ENCODE results near the gene PPP2R2C.

The PPP2R2C gene

DNA sequence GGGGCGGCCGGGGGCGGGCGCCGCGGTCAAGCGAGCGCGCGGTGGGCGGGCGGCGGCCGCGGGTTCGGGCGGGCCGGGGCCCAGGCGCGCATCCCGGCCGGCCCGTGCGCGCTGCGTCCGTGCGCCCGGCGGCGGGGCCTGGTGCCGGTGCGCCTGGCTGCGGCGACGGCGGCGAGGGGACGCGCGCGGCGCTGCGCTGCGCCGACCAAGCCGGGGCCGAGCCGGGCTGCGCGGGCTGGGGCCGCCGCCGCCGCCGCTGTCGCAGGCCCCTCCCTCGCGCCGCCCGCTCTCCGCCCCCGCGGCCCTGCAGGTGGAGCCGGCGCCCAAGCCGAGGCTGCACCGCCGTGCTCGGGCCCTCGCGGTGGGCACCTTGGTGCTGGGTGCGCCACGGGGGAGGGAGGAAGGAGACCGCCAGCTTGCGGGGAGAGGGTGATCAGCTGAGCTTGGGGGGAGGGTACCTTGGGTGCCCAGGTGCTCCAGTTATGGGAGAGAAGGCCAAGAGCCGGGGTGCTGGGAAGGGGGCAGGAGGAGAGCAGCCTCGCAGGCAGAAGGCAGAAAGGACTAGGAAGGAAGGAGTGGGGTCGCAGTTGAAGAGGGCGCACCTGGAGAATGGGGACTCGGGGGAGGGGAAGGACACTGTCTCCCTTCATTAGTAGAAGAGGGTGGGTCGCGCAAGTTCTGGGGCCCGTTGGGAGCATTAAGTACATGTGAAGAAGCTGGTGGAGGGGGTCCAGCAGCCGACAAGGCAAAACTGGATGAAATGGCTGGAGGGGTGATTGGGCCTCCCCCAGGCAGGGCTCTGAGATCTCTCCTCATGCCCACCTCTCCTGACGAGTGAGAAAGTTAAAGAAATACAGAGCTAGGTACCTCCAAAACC is at the start of gene PPP2R2C:
PPP2R2C (minus strand) TSS at position 228 of the 877 bp plus-strand sequence. CDS start 385 bp downstream, outside the sequence.
- no peak for DNase-seq (ENCODE audit: low spot score)

- no peak for DNase-seq (ENCODE audit: low spot score)
Measured at GRCh38 chr4:6520978-6521377, 48.6 kb upstream of the PPP2R2C start.

GRCh38 chr4:6520051-6520636 is 47.7 kb upstream of the PPP2R2C start:
- no peak for DNase-seq (ENCODE audit: low spot score)

- no peak for DNase-seq (ENCODE audit: low spot score)
Measured at GRCh38 chr4:6517171-6517570, 44.8 kb upstream of the PPP2R2C start.

DNA sequence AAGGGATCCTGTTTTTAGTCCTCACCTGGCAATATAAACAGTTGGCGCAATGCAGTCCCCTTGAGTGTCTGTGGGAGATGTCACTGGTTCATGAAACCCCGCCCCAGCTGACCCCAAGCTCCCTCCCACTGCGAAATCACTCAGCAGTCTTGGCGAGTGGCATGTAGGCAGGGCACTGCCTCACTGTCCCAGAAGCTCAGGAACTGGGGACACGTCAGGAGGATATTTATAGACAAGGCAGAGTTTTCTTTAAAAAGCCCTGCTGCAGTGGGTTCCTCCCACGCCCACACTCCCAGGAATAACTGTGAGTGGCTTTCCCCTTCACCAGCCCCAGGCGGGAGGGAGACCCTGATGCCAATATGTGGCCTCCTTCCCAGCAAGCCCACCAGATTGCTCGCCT is 44.3 kb upstream of the PPP2R2C start:
- no peak for DNase-seq (ENCODE audit: low spot score)

DNA sequence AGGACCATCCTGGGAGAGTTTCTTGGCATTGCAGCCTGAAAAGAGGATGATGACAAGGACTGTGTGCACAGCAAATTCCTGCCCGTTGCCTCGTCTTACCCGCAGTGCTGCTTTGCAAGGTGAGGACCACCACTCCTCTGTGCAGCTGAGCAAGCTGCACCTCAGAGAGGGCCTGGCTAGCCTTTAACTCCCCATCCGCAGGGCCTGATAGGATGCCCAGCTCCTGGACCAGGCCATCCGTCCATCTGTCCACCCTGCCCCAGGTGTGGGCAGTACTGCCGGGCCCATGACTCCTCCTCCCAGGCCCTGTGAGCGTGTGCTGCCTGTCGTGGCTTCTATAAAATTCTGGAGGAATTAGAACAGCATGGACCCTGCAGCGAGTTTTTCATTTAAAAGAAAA is 43.9 kb upstream of the PPP2R2C start:
- DNase-seq (ENCODE audit: low spot score): no peak

DNA sequence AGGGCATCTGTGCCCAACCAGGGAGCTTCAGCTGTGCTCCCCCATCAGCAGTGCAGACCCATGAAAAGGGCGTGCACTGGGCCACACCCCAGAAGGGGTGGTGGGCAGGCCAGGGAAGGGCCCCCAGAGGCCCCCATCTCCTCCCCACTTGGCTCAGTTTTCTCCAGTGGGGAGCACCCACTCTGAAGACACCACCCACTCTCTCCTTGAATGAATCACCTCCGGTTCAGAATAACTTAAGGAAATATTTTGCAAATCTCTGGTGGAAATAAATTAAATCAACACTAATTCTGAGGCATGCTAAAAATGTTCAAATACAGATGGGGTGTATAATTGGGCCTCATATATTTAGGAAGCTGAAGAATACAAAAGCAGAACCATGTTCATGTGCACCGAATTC is 41.3 kb upstream of the PPP2R2C start:
- no peak for DNase-seq (ENCODE audit: low spot score)

- DNase-seq (ENCODE audit: low spot score): no peak
Measured at GRCh38 chr4:6509587-6509986, 37.2 kb upstream of the PPP2R2C start.

DNA sequence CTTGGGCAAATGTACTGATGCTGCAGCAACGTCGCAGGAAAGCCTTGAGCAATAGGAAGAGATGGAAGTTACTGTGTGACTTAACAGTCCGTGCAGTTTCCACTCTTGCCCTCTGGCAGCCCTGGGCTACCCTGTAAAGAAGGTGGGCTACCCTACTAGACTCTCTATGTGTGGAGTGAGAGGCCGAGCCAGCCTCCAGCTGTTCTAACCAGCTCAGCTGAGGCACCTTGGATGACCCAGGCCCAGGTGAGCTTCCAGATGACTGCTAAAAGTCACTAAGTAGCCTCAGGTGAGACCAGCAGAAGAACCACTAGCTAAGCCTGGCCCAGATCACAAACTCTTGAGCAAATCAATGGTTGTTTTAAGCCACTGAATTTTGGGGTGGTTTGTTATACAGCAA is 34.9 kb upstream of the PPP2R2C start:
- no peak for DNase-seq (ENCODE audit: low spot score)

GRCh38 chr4:6506616-6507140 is 34.3 kb upstream of the PPP2R2C start:
- DNase-seq (ENCODE audit: low spot score): no peak

DNA sequence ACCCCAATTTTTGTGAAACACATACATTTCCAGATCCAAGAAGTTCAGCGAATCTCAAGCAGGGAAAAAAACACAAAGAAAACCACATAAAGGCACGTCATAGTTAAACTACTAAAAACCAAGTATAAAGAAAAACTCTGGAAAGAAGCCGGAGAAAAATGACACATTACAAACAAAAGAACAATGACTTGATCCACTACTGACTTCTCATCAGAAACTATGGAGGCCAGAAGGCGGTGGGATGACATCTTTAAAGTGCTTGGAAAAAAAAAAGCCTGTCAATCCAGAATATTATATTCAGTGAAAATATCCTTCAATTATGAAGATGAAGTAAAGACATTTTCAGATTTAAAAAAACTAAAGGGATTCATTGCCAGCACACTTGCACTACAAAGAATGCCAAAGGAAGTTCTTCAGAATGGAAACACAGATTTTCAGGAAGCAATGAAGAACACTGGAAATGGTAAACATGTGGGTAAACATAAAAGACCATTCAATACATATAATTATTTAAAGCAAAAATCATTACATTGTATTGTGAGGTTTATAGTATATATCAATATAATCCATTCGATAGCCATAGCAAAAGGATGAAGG is 32.6 kb upstream of the PPP2R2C start:
- no peak for DNase-seq (ENCODE audit: low spot score)

- no peak for DNase-seq (ENCODE audit: low spot score)
Measured at GRCh38 chr4:6502747-6503465, 30.5 kb upstream of the PPP2R2C start.

DNA sequence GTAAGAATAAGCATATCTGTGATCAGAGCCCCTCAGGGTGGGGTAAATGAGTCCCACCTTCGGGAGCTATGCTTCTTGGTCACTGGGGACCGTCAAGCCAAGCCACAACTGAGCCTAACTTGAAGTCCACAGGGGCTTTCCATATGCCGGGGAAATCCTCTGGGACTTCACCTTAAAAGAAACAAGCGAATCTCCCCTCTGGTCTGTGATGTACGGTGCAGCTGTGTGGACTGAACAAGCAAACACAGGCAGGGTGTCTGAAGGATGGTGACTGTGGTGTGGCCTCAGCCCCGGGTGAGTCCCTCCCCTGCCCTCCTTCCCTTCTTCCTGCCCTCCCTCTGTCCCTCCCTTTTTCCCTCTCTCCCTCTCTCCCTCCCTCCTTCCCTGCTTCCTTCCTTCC is 29.7 kb upstream of the PPP2R2C start:
- no peak for DNase-seq (ENCODE audit: low spot score)

GRCh38 chr4:6501171-6501570 is 28.8 kb upstream of the PPP2R2C start:
- no peak for DNase-seq (ENCODE audit: low spot score)

DNA sequence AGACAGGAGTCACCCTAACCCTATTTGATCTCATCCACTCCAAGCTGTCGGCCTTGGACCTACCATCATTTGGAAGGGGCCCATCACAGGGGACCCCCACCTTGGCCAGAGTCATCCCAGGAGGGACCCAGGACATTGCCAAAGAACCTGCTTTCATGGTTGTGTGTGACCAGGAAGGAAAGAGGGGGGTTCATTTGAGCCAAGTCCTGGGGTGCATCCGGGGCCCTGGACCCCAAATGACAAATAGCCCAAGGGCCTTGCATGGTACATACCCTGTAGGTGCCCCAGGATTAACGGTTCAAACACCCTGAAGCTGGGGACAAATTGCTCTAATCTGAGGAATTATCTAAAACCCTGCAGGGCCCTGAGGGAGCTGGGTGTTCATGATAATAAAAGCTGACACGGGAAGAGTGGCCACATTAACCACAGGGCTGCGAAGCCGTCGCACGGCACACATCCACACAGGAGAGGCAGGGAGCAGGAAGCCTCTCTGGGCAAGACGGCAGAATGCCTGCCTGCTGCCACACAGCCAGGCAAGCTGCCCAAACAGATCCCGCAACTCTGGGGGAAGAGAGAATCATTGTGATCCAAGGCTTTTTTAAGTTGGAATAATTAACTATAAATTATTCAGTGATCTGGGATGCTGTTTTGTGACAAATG is 28.2 kb upstream of the PPP2R2C start:
- no peak for DNase-seq (ENCODE audit: low spot score)

GRCh38 chr4:6499238-6499600 is 26.8 kb upstream of the PPP2R2C start:
- no peak for DNase-seq (ENCODE audit: low spot score)

DNA sequence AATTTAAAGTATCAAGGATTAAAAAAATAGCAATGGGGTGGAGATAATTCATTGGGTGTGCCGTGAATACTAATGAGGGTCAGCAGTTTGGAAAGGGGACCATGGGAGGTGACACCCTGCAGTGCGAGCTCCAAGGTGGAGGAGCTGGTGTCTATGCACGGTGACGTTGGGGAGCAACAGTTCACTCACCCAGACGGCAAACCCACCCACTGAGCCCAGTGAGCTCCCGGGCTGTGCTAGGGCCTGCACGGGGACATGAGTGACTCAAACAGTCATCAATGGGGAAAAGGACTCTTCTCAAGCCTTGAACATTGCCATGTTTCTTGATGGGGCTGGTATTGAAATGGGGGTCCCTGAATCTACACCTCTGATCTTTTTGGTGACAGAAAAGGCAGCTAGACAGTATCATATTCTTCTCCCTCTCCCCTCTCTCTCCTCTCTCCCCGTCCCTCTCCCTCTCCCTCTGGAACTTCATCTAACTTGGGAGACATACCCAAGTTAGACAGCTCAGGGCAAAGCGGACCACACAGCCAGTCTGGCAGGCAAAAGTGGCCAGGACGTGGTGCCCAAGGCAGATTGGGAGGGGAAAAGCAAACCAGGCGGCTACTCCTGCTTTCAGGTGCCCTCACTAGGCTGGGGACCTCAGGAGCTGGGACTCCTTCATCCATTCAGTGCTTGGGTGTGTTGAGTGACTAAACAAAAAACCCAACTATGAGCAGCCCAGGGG is 26.3 kb upstream of the PPP2R2C start:
- DNase-seq (ENCODE audit: low spot score): no peak

DNA sequence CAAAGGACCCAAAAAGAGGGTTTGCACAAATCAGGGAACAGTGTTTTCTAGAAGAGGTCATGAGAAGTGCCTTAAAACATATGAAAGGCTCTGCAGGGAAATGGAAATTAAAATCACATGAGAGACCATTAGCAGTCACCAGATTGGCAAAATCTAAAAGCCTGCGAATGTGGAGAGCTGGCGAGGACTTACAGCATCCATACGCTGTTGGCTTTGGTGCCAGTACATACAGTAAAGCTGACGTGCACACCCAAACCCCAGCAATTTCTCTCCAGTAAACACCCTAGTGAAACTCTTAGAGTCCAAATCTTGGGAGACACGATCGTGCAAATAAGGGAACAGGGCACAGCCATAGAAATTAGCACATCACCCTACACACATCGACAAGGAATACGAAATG is 25.4 kb upstream of the PPP2R2C start:
- no peak for DNase-seq (ENCODE audit: low spot score)

DNA sequence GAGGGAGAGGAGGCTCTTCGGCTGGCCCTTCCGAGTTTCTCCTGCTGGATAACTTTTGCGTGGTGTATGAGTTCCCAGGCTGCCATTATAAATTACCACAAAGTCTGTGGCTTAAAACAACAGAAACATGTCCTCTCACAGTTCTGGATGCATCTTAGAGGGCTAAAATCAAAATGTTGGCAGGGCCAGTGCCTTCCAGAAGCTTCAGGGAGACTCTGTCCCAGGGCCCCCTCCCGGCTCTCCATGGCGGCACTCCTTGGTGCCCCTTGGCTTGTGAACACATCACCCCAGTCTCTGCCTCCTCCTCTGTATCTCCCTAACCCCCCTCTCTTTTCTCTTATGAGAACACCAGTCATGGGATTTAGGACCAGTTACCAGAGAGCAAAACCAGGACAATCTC is 23.3 kb upstream of the PPP2R2C start:
- DNase-seq (ENCODE audit: low spot score): no peak

DNA sequence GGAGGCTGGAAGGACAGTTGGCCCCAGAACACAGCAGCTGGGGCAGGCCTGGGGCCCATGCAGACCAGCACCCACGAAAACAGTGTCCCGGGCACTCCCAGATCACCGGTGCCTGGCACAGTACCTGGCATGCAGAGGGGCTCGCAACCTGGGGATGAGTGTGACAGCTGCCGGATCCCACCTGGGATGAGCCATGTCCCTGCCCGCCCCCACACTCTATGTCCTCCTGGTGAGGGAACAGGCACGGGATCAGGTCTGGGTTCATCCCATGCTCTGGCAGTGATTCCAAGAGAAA is 22.8 kb upstream of the PPP2R2C start:
- no peak for DNase-seq (ENCODE audit: low spot score)

Measured in activated CD4-positive, alpha-beta T cell treated with anti-CD3 and anti-CD28 coated beads, Interleukin-2, Interleukin-4, amounts not matched to agents 100 ng/mL and 50 ng/mL, durations not matched to agents 16 hours and 8 hours (primary cell).